NB4 (cell line): ENCODE measurements around the gene CDK18.

Experiments used
- POLR2A ChIP-seq: IDR thresholded peaks from 2 replicates; pipeline ENCODE4 v1.6.1; 2011; ENCODE audit warnings: mild to moderate bottlenecking; ENCODE audit not compliant: insufficient read length; ENCODE audit errors: extremely low read depth
- TF ChIP-seq, protein P1 (sequence below): IDR thresholded peaks from one replicate; pipeline ENCODE4 v1.5.1; 2012; ENCODE audit warnings: low read depth, low read length

DNA sequence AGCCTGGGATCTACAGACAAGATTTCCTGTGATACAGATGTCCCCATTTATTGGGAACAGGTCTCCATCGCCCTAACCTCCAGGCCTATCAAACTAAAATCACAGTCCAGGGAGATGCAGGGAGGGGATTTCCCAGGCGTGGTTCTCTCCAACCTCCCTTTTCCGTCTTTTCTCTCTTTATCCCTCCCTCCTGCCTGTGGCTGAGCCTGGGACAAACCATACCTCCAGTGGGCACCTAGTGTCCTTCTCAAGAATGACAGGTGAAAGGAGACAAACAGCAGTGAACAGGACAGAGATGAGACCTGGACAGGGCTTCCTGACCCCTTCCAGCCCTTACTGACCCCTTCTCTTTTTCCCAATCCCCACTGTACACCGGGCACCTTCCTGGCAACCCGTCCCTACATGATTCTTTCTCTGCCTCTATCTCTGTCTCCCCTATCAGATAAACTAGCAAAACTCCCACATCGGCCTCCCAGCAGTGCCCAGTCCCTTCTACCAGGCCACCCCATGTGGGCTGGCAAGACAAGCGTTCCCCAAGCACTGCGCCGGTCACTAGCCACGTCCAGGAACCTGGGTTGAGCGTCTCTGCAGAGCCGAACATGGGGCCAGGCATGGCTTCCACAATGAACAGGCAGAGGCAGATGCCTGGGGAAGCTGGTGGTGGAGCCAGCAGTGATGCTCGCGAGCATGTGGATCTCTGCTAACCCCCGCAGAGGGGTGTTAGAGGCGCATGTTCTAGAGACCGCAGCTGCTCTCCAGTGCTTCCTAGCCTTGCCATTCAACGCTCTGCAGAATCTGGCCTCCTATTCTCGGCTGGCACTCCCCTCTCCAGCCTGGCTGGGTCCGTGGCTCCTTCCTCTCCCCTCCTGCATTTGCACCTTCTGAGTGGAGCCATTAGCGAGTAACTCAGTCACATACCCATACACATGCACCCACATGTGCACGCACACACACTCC, 72.6 kb downstream of the CDK18 start:
- TF ChIP-seq, protein P1, sequence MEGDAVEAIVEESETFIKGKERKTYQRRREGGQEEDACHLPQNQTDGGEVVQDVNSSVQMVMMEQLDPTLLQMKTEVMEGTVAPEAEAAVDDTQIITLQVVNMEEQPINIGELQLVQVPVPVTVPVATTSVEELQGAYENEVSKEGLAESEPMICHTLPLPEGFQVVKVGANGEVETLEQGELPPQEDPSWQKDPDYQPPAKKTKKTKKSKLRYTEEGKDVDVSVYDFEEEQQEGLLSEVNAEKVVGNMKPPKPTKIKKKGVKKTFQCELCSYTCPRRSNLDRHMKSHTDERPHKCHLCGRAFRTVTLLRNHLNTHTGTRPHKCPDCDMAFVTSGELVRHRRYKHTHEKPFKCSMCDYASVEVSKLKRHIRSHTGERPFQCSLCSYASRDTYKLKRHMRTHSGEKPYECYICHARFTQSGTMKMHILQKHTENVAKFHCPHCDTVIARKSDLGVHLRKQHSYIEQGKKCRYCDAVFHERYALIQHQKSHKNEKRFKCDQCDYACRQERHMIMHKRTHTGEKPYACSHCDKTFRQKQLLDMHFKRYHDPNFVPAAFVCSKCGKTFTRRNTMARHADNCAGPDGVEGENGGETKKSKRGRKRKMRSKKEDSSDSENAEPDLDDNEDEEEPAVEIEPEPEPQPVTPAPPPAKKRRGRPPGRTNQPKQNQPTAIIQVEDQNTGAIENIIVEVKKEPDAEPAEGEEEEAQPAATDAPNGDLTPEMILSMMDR = no peak
- no peak for TF ChIP-seq POLR2A
